RKO (cell line): ENCODE results near the gene IL10.

Experiments used
- DNase-seq: peaks from one replicate; pipeline ENCODE4 v3.0.0-alpha.2; 2016; ENCODE audit warnings: low spot score

Gene IL10

DNA sequence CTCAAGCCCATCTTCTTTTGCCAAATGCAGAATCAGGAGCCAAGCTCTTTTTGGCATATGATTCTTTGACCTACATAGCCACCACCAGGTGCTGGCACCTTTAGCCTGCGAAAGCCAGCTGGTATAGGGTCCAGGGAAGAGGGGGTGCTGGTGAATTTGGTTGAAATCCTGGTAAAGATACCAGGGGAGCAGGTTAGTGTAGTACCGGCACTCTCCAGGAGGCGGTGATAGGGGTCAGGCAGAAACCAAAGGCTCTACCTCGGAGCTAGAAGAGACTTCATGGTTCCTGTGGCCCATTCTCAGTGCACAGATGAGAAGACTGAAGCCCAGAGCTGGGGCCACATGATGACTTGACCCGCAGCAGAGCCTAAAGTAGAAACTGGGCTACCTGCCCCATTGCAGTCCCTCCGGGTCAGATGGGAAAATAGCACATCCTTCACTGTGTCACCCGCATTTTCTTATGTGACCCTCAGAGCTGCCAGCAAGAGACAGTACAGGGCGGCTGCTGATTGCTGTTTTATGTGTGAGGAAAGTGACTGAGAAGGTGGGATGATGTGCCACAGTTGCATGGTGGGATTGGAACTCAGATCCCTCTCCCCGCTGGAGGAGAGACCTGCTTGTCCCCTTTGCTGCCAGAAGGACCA is 37.7 kb downstream of the IL10 start:
- DNase-seq: no peak

- no peak for DNase-seq
Observed at GRCh38 chr1:206732992-206733391, 39.3 kb downstream of the IL10 start.

- no peak for DNase-seq
Observed at GRCh38 chr1:206732508-206732907, 39.8 kb downstream of the IL10 start.

GRCh38 chr1:206729507-206729906 is 42.8 kb downstream of the IL10 start:
- no peak for DNase-seq

- no peak for DNase-seq
Observed at GRCh38 chr1:206729050-206729449, 43.2 kb downstream of the IL10 start.

DNA sequence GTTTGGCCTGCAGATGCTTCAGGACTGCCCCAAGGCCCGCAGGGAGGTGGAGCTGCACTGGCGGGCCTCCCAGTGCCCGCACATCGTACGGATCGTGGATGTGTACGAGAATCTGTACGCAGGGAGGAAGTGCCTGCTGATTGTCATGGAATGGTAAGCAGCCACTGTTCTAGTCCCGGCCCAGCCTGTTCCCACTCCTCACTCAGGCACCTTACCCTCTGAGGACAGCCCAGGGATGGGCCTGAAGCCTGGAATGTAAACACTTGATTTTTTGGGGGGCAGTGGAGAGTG is 43.7 kb downstream of the IL10 start:
- DNase-seq: no peak

GRCh38 chr1:206727981-206728696 is 44.2 kb downstream of the IL10 start:
- DNase-seq: no peak

GRCh38 chr1:206725109-206725963 is 47.0 kb downstream of the IL10 start:
- DNase-seq: peak; percentile 45

DNA sequence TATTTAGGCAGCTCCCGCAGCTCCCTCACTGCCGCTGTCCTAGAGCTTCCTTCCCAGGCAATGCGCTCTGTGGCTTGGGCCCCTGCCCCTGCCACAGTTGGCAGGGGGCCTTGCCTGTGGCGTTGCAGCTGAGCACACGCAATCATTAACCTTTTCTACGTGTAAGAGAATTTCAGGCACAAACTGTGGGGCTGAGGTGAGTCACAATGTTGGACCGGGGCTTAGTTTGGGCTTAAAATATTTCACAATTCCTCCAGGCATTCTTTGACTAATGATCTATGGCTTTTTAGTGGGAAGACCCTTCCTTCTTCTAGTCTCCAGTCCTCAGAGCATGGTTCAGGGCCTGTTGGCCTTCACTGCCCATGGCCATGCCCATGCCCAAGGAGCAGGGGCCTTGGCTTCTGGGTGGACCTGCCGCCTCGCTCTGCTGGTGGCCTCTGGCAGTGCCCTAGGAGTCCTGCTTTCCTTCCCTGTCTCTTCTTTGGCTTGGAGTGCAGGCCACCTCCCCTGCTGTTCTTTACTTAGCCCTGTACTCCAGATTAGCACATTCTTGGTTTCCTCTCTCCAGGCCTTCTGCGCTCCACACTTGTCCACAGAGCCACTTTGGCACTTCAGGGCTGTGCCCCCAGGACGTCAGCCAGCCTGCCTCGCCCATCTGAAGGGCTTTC is 48.4 kb downstream of the IL10 start:
- no peak for DNase-seq

DNA sequence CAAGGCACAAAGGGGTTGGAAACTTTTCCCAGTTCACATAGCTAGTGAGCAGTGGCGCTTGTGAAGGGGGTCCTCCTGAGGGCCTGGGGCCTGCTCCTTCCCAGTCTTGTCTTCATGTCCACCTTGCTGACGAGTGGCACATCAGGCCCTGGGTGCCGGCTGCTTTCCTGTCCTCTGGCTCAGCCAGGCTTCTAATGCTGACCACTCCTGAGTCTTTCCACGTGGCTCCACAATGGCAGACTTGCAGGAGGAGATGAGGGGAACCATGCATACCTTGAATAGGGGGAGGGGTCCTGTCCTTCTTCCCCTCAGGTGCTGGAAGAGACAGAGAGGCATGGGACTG is 48.9 kb downstream of the IL10 start:
- DNase-seq: no peak

- DNase-seq: no peak
Observed at GRCh38 chr1:206722751-206723461, 49.4 kb downstream of the IL10 start.

DNA sequence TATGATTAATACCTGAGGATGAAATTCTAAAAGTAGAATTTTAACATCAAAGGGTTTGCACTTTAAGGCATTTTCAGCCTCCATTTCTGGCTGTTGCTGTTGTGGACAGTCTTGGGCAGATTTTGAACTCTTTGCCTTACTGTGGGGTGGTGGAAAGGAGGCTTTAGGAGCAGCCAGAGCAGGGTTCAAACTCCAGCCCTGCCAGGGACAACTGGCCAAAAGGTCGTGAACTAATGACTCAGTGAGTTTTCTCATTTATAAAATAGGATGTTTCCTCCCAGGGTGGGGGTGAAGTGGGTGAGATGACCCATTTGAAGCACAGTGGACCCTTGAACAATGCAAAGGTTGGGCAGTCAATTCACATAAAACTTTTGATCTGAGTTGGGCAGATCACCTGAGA is 50.8 kb downstream of the IL10 start:
- no peak for DNase-seq

- DNase-seq: no peak
Observed at GRCh38 chr1:206719169-206719839, 53.0 kb downstream of the IL10 start.

- DNase-seq: no peak
Observed at GRCh38 chr1:206717674-206717989, 54.7 kb downstream of the IL10 start.
